Right renal cortex interstitium (tissue), 3 donors: ENCODE results near the gene PRDM5. TPM values are rescaled to one million over a fixed set of nuclear protein-coding genes. Genes with fewer than 3 reads are reported as not detected.

ENCODE experiments used
- DNase-seq, 3 donors: peaks; one replicate each; pipeline ENCODE4 v3.0.0-alpha.2; 2013; ENCODE audit warnings: low read depth in 3 of 3, low spot score in 2 of 3
- polyA plus RNA-seq, 3 donors: library from polyadenylated mRNA; unstranded; fragments of 120-200 nt; gene quantifications; one replicate each; pipeline ENCODE4 v1.2.1, GENCODE V29; 2013; ENCODE audit not compliant: insufficient read length in 3 of 3

The PRDM5 gene
- polyA plus RNA-seq, 3 donors, result 15.4 to 18.5 (median 17.9) TPM

DNA sequence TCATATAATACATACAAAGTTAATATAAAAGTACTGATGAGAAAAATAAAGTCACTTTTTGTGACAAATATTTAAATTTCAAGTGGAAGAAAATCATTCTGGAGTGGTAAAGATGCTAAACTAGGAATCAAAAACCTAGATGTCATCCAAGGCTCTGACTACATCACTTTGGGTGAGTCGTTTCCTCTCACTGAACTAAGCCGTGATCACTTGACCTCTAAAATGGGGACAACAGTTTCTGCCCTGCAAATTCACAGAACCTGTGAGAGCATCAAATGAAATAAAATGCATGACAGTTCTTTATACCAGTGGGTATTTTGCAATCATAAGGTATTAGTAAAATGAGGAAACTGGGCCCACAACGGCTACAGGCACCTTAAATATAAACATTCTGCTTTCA lies 63.8 kb downstream of the PRDM5 start:
- no peak for DNase-seq

DNA sequence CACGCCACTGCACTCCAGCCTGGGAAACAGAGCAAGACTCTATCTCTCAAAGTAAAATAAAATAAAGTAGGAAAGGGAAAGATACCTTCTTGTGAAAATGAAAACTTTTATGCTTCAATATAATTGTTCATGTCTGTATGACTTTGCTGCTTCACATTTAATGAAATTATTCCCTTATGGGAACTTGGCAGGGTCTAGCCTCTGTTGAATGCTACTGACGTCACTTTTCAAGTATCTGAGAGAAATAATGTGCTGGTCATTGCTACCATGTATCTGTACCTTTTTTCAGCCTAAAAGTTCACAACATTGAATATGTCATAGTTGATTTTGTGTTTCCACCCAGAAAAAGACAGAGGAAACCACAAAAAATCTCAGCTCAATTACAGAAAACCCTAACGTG lies 65.2 kb downstream of the PRDM5 start:
- DNase-seq, result no peak

DNA sequence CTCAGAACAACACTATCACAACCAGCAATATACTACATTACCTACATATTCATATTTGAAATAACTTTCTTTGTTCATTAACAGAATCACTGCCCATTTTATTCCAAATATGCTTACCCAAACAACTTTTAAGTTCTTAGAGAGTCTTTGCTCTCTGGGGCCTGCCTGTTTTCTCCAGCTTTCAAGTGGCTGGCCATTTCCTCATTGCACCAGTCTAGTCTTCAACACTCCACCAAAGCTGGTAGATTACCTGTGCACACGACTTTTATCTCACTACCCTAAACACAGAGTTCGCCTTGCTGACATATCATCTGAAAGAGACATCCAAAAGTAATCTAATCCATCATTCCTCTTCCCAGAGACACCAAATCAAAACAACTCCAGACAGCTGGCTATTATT lies 66.2 kb downstream of the PRDM5 start:
- DNase-seq, result no peak

DNA sequence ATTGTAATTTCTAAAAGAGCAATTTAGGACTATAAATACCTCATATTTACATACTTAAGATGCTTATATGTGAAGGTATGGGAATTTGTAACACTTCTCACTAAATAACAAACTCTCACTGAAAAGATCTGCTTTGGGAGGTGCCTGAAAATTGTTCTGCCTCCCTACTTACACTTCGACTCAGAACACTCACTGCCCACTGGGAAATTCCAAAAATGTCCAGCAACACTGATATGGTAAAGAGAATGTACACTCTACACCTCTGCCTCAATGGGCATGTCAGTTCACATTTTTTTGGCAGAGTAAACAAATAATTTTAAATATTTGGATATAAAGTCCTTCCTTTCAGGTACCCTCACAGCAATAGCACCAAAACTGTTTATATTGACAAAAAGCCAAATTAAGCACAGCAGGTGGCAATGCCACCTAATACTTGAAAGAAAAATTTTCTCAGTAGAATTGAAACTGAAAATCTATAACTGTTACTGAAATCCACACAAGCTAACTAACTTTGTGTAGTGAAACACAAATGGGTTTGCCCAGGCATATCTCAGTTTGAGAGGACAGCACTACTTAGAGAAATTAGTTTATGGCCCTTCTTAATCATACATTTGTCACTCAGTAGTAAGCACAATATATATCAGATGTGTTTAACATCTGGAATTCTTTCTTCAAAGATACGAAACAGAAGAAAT lies 67.1 kb downstream of the PRDM5 start:
- no peak for DNase-seq

DNA sequence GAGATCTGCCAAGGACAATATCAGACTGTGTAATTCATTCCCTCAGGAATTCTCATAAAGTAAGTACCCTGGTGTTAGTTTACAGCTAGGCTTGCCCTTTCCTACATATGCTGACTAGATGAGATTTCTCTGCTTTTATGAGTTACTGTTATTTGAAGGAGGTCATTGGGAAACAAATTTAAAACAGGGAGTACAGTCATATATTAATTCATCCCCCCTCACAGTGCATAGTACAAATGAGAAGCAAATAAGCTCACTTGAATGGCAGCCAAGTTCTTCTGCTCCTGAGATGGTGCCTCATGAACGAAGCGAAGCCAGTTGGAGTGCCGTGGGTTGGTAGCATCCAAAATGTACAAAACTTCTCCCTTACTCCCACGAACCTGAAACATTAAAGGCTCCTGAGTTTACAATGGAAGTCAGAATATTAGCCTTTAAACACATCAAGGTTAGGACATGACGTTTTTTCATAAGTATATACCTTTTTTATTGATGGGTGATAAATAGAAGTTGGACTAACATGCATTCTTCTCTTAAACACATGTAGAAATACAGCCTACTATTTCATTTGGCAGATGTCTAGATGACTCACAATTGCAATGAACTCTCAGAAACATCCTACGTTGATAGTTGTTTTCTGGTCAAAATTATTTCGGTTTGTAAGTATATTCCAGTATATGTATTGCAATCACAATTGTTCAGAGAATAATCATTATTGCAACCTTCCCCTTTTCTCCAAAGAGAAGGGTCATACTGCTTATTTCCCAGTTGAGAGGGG lies 69.2 kb downstream of the PRDM5 start:
- no peak for DNase-seq

DNA sequence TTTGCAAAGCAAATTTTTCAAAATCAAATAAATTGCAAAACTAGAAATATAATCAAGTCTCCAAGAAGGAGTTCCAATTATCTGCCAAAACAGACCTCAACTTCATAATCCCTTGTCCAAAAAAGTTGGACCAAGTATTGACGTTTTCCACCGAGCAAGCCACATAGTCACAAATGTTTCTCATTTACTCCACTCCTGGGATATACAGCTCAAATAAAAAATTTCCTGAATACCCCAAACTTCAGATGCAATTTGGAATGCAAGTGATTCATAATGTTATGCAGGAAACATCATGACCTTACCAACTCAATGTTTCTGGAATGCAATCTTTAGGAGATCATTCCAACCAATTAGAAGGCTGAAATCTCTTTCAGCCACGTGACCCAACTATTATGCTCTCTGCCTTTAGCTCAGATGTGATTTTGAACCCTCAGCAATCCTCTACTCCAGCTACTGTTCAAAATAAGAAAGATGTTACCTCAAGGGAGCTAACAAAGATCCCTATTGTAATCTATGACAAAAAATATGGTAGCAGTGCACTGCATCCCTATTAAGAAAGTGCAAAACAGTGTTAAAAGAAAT lies 72.4 kb downstream of the PRDM5 start:
- DNase-seq, result no peak

DNA sequence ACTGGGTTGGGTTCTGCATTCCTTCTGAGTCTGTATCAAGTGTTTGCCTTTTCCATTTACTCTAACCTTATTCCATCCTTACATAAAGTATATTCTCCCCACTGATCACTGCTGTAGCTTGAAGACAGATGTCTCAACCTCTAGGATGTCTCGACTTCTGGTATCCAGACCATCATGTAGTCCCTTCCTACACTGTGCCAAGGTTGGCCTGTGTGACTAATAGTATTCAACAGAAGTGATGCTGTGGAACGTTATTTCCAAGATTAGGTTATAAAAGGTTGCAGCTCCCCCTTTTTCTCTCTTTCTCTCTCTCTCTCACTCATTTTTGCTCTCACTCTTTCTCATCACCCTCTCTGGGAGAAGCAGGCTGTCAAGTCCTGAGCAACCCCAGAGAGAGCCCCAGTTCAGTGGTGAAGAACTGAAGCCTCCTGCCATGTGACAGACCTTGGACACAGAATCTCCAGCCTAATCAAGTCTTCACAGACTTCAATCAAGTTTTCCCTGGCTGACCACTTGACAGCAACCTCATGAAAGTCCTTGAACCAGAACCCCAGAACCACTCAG lies 75.4 kb downstream of the PRDM5 start:
- no peak for DNase-seq

DNA sequence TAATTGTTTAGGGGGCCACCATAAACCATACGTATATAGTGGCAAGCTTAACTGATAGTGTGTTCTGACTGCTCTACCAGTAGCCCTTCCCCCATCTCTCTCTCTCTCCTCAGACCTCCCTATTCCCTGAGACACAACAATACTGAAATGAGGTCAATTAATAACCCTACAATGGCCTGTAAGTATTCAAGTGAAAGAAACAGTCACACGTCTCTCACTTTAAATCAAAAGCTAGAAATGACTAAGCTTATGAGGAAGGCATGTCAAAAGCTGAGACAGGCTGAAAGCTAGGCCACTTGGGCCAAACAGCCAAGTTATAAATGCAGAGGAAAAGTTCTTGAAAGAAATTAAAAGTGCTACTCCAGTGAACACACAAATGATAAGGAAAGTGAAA lies 78.0 kb downstream of the PRDM5 start:
- DNase-seq, result no peak

DNA sequence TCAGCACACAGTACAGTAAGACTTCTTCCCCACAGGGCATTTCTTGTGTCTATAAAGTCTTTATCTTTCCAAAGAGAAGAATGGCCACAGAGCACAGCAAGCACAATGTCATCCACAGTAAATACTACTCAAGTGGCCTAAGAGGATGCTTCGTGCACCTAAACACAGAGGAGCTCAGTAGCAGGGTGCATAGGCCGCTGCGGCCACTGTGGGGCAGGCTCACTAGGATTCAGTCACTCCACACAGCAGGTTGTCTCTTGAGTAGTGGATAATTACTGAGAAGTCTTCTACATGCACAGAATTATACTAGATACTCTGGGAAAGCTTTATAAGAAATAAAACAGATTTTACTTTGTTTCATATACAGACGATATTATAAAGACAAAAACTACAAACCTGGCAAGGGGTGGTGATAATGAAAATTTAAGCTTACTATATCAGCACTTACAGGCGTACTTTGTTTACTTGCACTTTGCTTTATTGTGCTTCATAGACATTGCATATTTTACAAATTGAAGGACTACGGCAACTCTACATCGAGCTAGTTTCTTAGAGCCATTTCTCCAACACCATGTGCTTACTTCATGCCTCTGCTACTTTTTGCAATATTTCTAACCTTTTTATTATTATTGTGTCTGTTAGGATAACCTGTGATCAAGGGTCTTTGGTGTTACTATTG lies 78.5 kb downstream of the PRDM5 start:
- DNase-seq, result no peak

DNA sequence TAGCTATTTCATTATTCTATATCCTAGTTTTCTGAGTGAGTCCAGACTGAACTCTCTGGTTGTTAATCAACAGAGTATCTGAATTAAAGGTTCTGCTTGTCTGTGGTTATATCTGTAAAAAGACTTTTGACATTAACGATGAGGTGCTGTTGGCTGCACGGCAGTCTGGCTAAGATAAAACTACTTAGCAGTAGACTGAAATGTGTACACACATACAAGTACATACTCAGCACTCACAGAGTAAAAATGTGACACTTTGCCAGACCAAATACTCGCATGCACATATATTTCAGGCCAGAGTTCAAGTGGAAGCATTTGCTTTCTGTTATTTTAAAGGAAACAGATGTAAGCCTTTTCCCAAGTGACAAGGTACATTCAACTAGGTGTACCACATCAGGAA lies 80.5 kb downstream of the PRDM5 start:
- DNase-seq, result no peak

DNA sequence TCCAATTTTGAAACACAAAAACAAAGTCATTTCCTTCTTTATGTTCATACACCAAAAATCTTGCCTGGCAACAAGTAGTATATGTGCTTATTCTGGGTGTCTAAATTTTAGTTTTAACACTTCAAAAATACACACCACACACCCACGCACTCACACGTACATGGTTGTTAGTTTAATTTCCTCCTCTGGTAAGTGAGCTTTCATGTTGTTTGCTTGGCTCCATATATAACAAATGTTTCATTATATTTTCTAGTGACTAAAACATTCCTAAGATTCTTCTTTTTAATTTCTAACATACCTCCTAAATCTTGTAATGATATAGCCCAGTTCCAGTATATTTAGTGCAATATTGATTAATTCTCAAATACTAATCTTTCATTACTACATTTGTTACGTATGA lies 80.9 kb downstream of the PRDM5 start:
- DNase-seq, result no peak

DNA sequence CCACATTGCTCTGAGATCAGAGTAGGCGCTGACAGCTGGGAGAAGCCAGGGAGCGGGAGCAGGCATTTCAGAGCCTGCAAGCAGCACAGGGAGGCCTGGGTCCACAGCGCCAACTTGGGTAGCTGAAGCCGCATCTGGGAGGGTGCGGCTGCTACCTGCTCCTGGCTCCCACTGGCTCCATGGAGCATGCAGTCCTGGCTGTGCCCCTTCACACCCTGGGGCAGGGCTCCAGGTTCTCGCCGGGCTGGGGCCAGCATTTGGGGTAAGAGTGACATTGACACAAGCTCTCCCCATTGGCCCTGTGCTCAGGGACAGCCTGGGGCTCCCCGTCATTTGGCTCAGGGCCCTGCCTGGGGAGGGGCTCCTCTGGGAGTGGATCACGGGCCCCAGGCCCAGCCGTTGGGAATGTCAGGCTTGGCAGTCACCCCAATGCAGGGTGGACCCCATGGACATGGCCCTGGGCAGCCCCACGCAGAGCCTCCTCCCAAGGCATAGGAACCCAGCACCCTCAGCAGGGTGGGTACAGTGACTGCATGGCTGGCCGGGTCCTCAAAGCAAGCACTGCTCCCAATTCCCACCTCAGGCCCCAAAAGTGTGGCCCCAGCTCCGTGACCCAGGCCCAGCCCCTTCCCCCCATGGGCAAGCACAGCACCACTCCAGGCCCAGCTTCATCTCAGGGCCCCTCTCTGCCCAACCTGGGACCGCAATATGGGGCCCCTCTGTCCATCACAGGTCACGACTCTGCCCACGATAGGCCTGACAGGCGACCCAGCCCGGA lies 82.4 kb downstream of the PRDM5 start:
- no peak for DNase-seq

DNA sequence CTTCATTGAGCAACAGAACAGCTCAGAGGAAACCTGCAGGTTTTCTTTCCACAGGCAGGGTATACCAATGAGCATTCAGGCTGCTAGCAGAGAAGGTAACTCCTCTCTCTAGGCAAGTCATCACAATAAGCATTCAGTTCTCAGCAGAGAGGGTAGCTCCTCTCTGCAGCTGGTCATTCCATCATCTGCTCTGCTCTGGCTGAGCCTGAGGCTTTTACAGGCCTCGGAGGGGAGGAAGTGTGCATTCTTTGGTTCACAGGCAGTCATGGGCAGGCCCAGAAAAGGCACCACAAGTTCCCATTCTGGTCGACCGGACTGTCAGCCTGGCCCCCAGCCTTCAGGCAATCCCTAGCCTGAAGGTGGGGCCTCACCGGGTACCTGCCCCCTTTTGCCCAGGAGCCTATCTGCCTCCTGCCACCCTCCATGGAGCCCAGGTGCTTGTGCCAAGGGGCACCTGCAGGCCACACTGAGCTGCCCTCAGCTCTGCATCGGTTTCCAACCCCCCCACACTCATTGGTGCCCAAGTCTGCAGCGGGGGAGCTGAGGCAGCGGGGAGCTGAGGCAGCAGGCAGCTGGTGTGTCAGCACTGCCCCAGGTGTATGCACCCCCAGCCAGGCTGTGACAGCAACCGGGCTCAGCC lies 83.1 kb downstream of the PRDM5 start:
- DNase-seq, result no peak

DNA sequence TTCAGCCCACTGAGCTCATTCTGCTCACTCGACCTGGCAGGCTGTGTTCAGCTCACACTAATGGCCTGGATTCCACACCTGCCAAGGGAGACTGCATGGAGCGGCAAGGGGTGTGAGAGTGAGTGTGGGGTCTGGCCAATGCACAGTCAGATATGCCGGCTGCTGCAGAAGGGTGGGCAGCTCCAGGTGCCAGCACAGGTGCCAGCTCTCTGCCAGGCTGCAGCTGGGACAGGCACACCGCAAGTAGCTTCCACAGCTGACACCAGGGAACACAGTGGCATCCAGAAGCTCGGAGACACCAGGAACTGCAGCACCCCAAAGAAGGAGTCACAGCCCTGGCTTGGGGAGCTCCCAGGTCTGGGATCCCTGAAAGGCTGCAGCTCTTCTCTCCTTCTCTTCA lies 83.7 kb downstream of the PRDM5 start:
- no peak for DNase-seq

DNA sequence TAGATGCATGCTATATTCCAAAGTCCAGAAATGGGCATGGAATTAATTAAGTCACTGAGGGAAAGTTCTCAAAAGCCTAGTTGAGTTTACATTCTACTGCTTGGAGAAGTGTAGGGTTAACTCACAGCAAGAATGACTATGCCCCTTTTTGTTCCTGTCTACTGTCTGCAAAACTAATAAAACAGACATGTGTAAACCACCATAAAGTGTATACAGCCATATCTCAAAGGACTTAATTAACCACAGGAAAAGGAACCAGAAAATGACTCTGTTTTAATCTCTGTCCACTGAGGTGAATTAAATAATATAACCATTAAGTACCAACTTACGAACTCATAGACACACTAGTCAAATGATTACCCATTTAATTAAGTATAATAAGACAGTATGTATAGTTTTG lies 84.9 kb downstream of the PRDM5 start:
- no peak for DNase-seq

DNA sequence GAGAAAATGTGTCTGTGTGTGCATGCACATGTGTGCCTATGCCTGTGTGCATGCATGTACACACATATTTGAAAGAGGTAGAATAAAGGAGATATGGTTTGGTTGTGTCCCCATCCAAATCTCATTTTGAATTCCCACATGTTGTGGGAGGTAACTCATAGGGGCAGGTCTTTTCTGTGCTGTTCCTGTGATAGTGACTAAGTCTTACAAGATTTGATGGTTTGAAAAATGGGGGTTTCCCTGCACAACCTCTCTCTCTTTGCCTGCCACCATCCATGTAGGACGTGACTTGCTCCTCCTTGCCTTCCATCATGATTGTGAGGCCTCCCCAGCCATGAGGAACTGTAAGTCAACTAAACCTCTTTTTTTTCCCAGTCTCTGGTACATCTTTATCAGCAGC lies 87.2 kb downstream of the PRDM5 start:
- DNase-seq, result no peak

DNA sequence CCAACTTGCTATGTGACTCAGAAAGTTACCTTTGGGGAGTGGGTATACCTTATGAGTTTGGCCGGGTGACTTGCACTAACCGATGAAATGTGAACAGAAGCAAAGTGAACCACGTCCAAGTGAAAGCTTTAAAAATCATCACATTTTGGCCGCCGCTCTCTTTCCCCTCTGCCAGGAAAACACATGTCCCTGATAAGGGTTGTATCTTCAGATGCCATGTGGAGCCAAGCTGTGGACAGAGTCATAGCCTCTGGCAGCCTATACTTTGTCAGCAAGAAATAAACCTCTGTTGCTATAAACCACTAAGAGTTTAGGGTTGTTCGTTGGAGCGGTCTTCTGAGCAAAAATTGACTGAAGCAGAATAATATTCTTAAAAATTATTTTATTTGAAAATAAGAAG lies 92.3 kb downstream of the PRDM5 start:
- DNase-seq, result no peak

DNA sequence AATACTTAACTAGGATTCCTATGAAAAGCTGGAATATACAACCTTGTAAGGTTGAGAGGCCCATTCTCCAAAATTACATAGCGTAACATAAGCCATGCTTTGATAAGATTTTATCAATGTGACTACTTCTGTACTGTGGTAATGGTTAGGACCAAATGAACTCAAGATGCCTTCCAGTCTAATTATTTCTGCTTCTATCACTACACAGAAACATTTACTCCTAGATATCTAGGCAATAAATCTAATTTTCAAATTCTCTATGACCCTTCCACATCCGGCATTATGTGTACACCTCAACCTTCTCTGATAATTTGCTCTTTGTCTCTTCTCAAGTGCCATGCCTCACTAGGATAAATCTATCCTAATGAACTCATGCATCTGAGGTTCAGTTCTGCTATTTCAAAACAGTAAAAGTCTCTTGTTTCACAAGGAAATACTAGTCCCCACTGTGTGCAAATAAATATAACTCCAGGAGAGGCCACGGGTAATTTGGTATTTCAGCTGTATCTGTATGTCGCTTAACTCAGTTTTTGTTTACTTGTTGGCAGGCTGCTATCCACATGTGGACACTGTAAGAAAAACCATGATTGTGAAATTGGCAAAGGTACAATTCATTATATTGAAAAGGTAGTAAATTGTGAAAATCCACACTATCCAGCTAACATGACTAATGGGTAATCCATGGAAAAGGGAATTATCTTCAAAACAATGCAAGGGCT lies 93.3 kb downstream of the PRDM5 start:
- no peak for DNase-seq

DNA sequence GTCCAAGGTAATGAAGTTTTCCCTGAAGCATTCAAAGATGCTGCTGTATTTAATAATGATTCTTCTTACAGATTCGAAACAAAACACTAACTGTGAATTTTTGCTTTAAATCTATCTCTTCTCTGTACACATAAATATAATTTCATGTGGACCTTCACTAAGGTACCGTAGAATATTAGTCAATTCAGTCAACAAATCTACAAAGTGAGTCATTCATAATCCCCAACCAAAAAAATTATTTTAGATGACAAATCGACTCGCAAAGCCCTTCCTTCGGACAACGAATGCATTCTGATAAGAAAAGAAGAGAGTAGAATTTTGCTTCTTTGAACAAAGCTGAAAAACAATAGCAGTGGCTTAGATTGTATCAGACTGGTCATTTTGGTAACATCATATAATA lies 95.7 kb downstream of the PRDM5 start:
- DNase-seq, result no peak
